NCI-H69 (cell line): ENCODE data around the gene PDILT.

ENCODE experiments used
- DNase-seq: peaks from one replicate; lab custom pipeline; 2025; lab: John Stamatoyannopoulos, UW

PDILT gene

DNA sequence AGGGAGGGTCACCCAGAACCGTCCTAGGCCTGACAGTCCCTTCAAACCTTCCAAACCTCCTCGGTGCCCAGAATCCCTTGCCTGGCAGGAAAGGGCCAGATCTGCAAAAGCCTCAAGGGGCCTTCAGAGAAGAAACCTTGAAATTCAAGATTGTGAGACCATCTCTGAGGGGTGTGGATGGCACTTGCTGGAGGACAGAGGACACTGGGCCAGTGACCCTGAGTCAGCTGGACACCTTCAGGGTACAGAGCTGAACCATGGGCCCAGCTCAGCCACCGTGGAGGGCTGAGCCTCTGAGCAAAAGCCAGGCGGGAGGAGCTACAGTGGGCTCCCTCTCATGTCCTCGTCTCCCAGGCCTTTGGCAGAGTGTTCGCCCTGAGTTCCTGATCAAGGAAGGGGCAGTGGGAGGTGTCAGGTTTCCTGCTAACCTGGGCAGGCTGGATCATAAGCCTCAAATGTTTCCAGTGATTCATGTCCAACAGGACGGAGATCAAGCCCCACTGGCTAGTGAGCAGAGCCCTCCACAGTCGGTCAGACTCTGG is 3.0 kb downstream of the PDILT start:
- DNase-seq = no peak

GRCh38 chr16:20401066-20401465 is 3.5 kb downstream of the PDILT start:
- DNase-seq = no peak

DNA sequence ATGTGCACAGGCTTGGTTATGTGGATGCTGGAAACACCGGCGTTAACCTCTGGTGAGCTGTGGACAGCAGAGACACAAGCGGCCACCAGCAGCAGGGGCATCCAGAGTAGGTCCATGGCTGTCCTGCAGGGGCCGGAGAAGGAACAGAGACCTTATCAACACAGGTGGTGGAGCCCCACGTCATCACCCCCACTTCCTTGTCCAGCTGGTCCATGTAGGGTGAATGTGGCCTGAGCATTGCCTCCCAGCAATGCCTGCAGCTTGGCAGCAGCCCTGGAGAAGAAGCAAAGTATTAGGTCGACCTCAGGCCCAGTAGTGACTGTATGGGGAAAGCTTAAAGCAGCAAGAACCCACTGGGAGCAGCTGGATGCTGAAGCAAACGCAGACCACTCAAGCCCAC is 5.4 kb downstream of the PDILT start:
- DNase-seq = no peak

- DNase-seq = no peak
Measured at GRCh38 chr16:20398603-20399002, 5.9 kb downstream of the PDILT start.

DNA sequence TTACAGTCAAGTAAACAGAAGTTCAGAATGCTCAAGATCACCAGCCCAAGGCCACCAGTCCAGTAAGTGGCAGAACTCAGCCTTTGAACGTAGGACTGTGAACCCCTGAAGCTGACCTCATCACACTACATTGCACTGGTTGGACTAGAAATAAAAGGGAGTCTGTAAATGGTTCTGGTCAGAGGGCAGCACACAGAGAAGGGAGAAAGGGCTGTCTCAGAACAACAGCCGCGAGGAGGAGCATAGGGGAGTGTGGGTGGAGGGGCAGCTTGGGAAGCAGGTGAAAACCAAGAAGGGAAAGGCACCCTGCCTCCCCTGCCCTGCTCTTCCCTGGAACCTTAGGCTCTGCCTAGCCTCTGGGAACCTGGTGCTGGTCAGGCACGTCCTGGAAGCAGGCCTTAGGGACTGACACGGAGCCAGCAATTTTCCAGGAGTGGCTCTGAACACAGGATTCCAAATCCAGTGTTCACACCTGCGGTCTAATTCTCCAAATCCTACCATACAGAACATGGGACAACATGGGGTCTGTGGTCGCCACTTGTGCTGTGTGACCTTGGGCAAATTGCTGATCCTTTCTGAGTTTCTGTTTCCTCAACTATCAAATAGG is 7.0 kb downstream of the PDILT start:
- DNase-seq = no peak

- DNase-seq = no peak
Measured at GRCh38 chr16:20396846-20397467, 7.6 kb downstream of the PDILT start.

- no peak for DNase-seq
Measured at GRCh38 chr16:20395946-20396345, 8.6 kb downstream of the PDILT start.

DNA sequence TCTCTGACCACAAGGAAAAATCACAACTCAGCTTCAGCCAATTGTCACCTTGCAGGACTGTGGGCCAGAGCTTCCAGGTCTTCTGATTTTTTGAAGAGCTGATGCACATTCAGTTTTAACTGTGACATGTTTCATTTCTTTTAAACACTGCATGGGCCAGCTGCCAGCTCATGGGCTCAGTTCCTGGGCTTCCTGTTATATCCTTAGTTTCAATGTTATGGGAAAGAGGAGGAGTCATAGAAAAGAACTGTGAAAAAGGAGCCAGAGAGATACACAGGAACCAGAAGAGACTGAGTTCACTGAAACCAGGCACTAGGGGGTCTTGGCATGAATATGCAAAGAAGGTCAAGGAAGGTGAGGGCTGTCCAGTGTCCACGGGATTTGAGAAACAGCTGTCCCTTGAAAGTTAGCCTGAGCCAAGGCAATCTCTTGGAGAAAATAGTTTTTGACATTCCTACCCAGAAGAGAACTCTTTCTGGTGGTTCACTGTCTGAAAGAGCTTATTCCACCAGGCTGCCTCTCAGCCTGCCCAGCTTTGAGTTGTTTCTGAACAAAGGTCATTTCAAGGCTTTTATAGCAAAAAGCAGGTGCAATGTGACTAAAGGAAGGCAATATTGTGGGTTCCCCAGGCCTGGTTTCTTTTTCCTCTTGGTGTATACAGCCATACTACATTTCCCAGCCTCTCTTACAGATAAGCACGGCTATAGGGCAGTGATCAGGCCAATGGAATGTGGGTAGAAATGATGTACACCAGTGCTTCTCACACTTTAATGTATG is 10.5 kb downstream of the PDILT start:
- DNase-seq = no peak

GRCh38 chr16:20391045-20391444 is 13.5 kb downstream of the PDILT start:
- DNase-seq = no peak

- DNase-seq = no peak
Measured at GRCh38 chr16:20388854-20389253, 15.7 kb downstream of the PDILT start.

DNA sequence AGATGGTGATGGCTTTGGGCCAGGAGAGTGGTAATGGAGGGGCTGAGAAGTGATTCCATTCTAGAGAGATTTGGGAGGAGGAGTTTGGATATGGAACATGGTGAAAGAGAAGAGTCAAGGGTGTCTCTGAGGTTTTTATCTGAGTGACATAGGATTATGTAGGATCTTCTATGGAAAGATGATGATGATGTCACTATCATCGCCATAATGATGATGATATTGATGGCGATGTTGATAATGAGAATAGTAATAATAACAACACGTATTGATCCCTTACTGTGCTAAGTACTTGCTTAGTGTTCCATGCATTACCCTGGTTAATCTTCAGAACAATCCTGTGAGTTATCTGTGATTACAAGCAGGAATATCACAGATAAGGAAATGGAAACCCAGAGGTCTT is 16.6 kb downstream of the PDILT start:
- no peak for DNase-seq

- peak; percentile 44 for DNase-seq
Measured at GRCh38 chr16:20385844-20386832, 18.4 kb downstream of the PDILT start.

DNA sequence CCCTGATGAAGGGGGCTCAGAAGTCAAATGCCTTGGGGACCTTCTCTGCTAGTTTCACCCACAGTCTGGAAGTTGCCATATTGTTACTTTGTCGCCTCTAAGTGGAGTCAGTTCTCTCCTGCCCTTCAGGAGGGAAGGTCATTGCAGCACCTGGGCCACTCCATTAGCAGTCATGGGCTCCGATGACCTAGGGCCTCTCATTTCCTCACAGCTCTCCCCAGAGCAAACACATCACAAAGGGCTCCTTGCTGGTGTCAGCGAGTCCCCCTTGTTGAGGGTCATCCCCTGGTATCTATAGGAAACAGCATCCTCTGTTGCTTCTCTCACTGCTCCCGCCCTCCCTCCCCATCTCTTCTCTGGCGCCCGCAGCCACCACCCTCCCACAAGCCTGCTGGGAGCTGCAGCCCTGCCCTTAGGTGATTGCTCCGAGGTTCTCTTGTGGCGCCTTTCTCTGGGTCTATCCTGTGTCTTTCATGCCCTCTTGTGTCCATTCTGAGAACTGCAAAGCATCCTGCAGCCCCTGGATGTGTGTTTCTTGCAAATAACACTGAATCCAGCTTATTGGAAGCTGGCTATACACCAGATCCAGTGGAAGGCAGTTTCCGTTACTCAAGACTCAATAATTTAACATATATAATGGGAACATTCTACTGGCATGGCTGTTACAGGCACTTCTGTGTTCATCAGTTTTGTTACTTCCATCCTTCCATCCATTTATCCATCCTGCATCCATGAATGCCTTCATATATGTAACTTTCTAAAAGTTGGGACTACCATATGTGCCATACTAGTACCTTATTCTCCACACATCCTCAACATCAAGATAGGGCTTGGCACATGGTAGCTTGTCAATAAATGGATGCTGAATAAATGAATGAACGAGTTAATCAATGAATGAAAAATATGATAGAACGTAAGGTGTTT is 21.2 kb downstream of the PDILT start:
- DNase-seq = peak; percentile 75

DNA sequence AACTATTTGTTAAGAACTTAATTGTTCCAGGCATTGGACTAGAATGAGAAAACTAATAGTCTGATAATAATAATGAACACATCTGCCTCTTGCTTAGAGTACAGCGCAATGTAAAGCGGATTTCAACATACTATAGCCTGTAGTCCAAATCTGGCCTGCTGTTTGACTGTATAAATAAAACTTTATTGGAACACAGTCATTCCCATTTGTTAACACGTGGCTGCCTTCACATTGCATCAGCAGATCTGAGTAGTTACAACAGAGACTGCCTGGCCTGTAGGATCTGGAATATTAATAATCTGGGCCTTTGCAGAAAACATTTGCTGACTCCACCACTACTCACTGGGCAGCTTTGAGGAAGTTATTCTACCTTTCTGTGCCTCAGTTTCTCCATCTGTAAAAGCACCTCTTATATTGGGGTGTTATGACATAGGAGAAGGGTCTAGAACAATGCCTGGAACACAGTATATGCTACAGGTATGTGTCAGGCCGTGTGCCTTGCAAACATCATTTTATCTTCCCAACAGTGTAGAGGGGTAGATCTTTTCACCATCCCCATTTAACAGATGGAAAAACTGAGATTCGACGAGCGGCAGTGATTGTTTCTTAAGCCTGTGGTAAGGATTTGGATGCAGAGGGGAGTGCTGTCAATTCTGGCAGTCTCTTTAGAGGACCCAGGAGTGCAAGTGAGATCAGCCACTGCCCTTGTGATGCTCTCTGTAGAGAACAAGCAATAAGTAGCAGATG is 22.2 kb downstream of the PDILT start:
- no peak for DNase-seq

- DNase-seq = no peak
Measured at GRCh38 chr16:20380782-20381181, 23.8 kb downstream of the PDILT start.

DNA sequence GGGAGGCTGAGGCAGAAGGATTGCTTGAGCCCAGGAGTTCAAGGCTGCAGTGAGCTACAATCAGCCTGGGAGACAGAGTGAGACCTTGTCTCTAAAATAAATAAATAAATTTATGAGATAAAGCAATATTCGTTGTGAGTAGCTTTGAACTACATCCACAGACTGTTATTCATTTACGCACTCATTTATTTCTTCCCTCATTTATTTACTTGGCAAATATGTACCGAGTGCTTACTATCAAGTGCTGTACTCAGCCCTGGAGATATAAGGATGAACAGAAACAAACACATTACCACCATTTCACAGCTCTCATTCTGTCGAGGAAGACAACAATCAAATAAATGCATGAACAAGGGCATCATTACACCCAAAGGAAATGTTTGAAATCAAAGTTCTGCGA is 27.4 kb downstream of the PDILT start:
- DNase-seq = no peak

- DNase-seq = no peak
Measured at GRCh38 chr16:20372701-20373100, 31.8 kb downstream of the PDILT start.

GRCh38 chr16:20369452-20370054 is 35.0 kb downstream of the PDILT start:
- no peak for DNase-seq

DNA sequence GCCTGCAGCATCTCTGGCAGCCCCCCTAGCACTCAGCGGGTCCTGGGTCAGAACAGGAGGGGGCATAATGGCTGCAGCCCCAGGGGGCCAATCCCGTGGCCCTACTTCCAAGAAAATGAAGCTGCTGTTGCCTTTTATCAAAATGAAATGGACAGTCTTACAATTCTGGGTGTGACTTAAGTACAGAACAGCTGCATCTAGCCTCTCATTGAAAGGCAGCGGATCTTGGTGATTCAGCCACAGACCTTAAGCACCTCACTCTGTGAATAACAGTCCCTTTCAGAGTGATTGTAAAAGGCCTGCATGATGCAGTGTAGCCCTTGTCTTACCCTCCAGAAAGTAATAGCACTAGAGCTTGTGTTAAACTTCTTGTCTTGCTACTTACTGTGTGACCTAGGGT is 40.5 kb downstream of the PDILT start:
- DNase-seq = no peak

- DNase-seq = no peak
Measured at GRCh38 chr16:20363191-20363590, 41.3 kb downstream of the PDILT start.
